SK-N-SH (cell line): ENCODE measurements around the gene TNFAIP3. TPM values are rescaled to one million over a fixed set of nuclear protein-coding genes. Genes with fewer than 3 reads are reported as not detected.

Experiments used
- CTCF ChIA-PET: fragments of 300-600, 350-600 bp; formaldehyde crosslinking; extraction: SDS; loops from one replicate; lab custom pipeline; 2021; lab: Yijun Ruan, JAX
- POLR2A ChIA-PET: fragments of 350-600 bp; sonication (Branson Sonifier 250); formaldehyde crosslinking; extraction: SDS; loops from one replicate; lab custom pipeline; 2020; ENCODE audit warnings: antibody characterized with exemption, inconsistent platforms; lab: Yijun Ruan, JAX
- DNase-seq: peaks from one replicate; pipeline ENCODE4 v3.0.0; 2012
- H2AFZ ChIP-seq: fragments of 200-600 bp; sonication (generic); 2 replicates; pipeline ENCODE4 v1.8.1; 2016; ENCODE audit warnings: antibody characterized with exemption, mild to moderate bottlenecking, low read depth
- H3F3A ChIP-seq: fragments of 200-600 bp; sonication (generic); replicated peaks from 2 replicates; pipeline ENCODE3; 2016; ENCODE audit warnings: antibody characterized with exemption, mild to moderate bottlenecking; ENCODE audit not compliant: insufficient read depth
- H3K27ac ChIP-seq, 2 experiments: fragments of 200-500 bp in 1 of 2; fragments of 200-600 bp in 1 of 2; sonication (Bioruptor generic) in 1 of 2; sonication (generic), shearing (Covaris generic) in 1 of 2; 2 replicates each; pipeline versions ENCODE4 v1.5.1 to v1.6.1; 2014 to 2016; ENCODE audit warnings: low read depth in 2 of 2, inconsistent platforms in 1 of 2, low read length in 1 of 2, mild to moderate bottlenecking in 1 of 2, mixed read lengths in 1 of 2
- H3K27me3 ChIP-seq: fragments of 200-600 bp; sonication (generic), shearing (Covaris generic); 2 replicates; pipeline ENCODE4 v1.6.1; 2016; ENCODE audit warnings: mixed run types; ENCODE audit not compliant: insufficient read depth
- H3K36me3 ChIP-seq, 2 experiments: fragments of 200-500 bp in 1 of 2; fragments of 200-600 bp in 1 of 2; sonication (Bioruptor generic) in 1 of 2; sonication (generic) in 1 of 2; replicated peaks in 1 of 2; 2 replicates each; pipeline versions ENCODE3 to v1.5.1; 2014 to 2016; ENCODE audit warnings: low read length in 1 of 2, mild to moderate bottlenecking in 1 of 2; ENCODE audit not compliant: insufficient read depth in 2 of 2, control insufficient read depth in 1 of 2
- H3K4me1 ChIP-seq, 2 experiments: fragments of 200-500 bp in 1 of 2; fragments of 200-600 bp in 1 of 2; sonication (Bioruptor generic) in 1 of 2; sonication (generic), shearing (Covaris generic) in 1 of 2; 2 replicates each; pipeline versions ENCODE4 v1.5.1 to v1.6.1; 2014 to 2016; ENCODE audit warnings: low read depth in 1 of 2, low read length in 1 of 2, mixed run types in 1 of 2; ENCODE audit not compliant: insufficient read depth in 2 of 2, control insufficient read depth in 1 of 2
- H3K4me2 ChIP-seq: fragments of 200-600 bp; sonication (generic), shearing (Covaris generic); 2 replicates; pipeline ENCODE4 v1.6.1; 2017; ENCODE audit warnings: mixed run types
- H3K4me3 ChIP-seq, 2 experiments: fragments of 200-500 bp in 1 of 2; fragments of 200-600 bp in 1 of 2; sonication (Bioruptor generic) in 1 of 2; sonication (generic), shearing (Covaris generic) in 1 of 2; 2 replicates each; pipeline versions ENCODE4 v1.5.1 to v1.8.1; 2014 to 2016; ENCODE audit warnings: low read depth in 2 of 2, inconsistent platforms in 1 of 2, low read length in 1 of 2, mild to moderate bottlenecking in 1 of 2, mixed read lengths in 1 of 2, moderate library complexity in 1 of 2
- H3K79me2 ChIP-seq: fragments of 200-600 bp; sonication (generic); 2 replicates; pipeline ENCODE4 v1.8.1; 2017; ENCODE audit warnings: mild to moderate bottlenecking; ENCODE audit not compliant: insufficient read depth
- H3K9ac ChIP-seq: fragments of 200-600 bp; sonication (generic); 2 replicates; pipeline ENCODE4 v1.6.1; 2017; ENCODE audit warnings: mixed run types
- H3K9me2 ChIP-seq: fragments of 200-600 bp; sonication (generic); 2 replicates; pipeline ENCODE4 v1.6.1; 2017; ENCODE audit warnings: mixed run types
- H3K9me3 ChIP-seq: fragments of 200-600 bp; sonication (generic); 2 replicates; pipeline ENCODE4 v1.6.1; 2017; ENCODE audit warnings: mixed run types, mild to moderate bottlenecking, moderate library complexity
- H4K20me1 ChIP-seq: fragments of 200-600 bp; sonication (generic); 2 replicates; pipeline ENCODE4 v1.6.1; 2017; ENCODE audit warnings: mild to moderate bottlenecking, mixed run types; ENCODE audit not compliant: insufficient read depth
- EP300 ChIP-seq, 2 experiments: IDR thresholded peaks; 2 replicates each; pipeline versions ENCODE4 v1.4.0 to v1.6.1; 2012; ENCODE audit warnings: borderline replicate concordance in 1 of 2, low read depth in 1 of 2, low read length in 1 of 2
- FOSL2 ChIP-seq: IDR thresholded peaks from 2 replicates; pipeline ENCODE4 v1.4.0; 2012; ENCODE audit warnings: low read depth, mild to moderate bottlenecking, moderate library complexity, borderline replicate concordance
- FOXM1 ChIP-seq: IDR thresholded peaks from 2 replicates; pipeline ENCODE4 v1.4.0; 2012; ENCODE audit warnings: low read depth, mild to moderate bottlenecking
- GATA2 ChIP-seq: sonication (generic); formaldehyde crosslinking; IDR thresholded peaks from 2 replicates; pipeline ENCODE4 v1.5.0; 2020; ENCODE audit warnings: mild to moderate bottlenecking, missing genetic modification reagents
- JUND ChIP-seq: IDR thresholded peaks from 2 replicates; pipeline ENCODE4 v1.4.0; 2012
- MEF2A ChIP-seq: IDR thresholded peaks from 2 replicates; pipeline ENCODE4 v1.4.0; 2012; ENCODE audit warnings: low read depth, borderline replicate concordance
- NRF1 ChIP-seq: IDR thresholded peaks from 2 replicates; pipeline ENCODE4 v1.6.1; 2012; ENCODE audit warnings: low read depth, mild to moderate bottlenecking, low read length
- POLR2AphosphoS5 ChIP-seq: IDR thresholded peaks from 2 replicates; pipeline ENCODE4 v1.6.1; 2012; ENCODE audit warnings: low read depth, low read length
- RCOR1 ChIP-seq: fragments of 150-350 bp; IDR thresholded peaks from 2 replicates; pipeline ENCODE4 v1.6.1; 2017; ENCODE audit warnings: antibody characterized with exemption, low read length
- REST ChIP-seq: IDR thresholded peaks from 2 replicates; pipeline ENCODE4 v1.6.1; 2012; ENCODE audit warnings: mild to moderate bottlenecking, low read depth, low read length, moderate library complexity
- RXRA ChIP-seq: IDR thresholded peaks from 2 replicates; pipeline ENCODE4 v1.4.0; 2012; ENCODE audit warnings: low read depth, mild to moderate bottlenecking, borderline replicate concordance
- SIN3A ChIP-seq: IDR thresholded peaks from 2 replicates; pipeline ENCODE4 v1.6.1; 2012; ENCODE audit warnings: low read depth, mild to moderate bottlenecking, low read length, moderate library complexity, borderline replicate concordance
- SMC3 ChIP-seq: IDR thresholded peaks from 2 replicates; pipeline ENCODE4 v1.6.1; 2012; ENCODE audit warnings: low read depth, low read length, improper control_type of control experiment
- TCF12 ChIP-seq: IDR thresholded peaks from 2 replicates; pipeline ENCODE4 v1.4.0; 2012
- TEAD4 ChIP-seq: IDR thresholded peaks from 2 replicates; pipeline ENCODE4 v1.4.0; 2012; ENCODE audit warnings: mild to moderate bottlenecking, borderline replicate concordance; ENCODE audit not compliant: insufficient read depth
- USF1 ChIP-seq: IDR thresholded peaks from 2 replicates; pipeline ENCODE4 v1.4.0; 2012; ENCODE audit warnings: low read depth, borderline replicate concordance
- USF2 ChIP-seq: fragments of 150-350 bp; IDR thresholded peaks from 2 replicates; pipeline ENCODE4 v1.6.1; 2017; ENCODE audit warnings: antibody characterized with exemption, low read length, low read depth, borderline replicate concordance
- ZBTB33 ChIP-seq: IDR thresholded peaks from 2 replicates; pipeline ENCODE4 v1.4.0; 2012; ENCODE audit warnings: low read depth, borderline replicate concordance
- WGBS: methylation state at CpG from one replicate; pipeline ENCODE4 v1.1.6; 2017; ENCODE audit warnings: low lambda C conversion rate; 5-methylcytosine and 5-hydroxymethylcytosine counted together
- polyA plus RNA-seq, 3 experiments: library from polyadenylated mRNA; depleted of rRNA; stranded (reverse); fragments of >200 nt; gene quantifications; 2 replicates each; pipeline ENCODE4 v1.2.3, GENCODE V29; 2012

TNFAIP3 gene
- polyA plus RNA-seq, 1 of the 3 experiments (the other 2 are of a cell fraction), result 1.0 TPM

- CTCF ChIA-PET, result interaction anchor here (0.8 to 0.9 kb wide), 2 partner anchors 7 to 151 kb away, joined by 3 read pairs; no protein-coding TSS in a partner anchor
- no peaks in the 10 kb centered on the region for H3F3A ChIP-seq
Measured at GRCh38 chr6:137859025-137859424, 8.0 kb upstream of the TNFAIP3 start.

More at GRCh38 chr6:137859025-137859424, 8.0 kb upstream of the TNFAIP3 start:
- WGBS, result 40% methylated on average over 3 of the region's 3 CpGs
- POLR2A ChIA-PET, result no interaction called here
- DNase-seq, result no peak
- H3K4me3 ChIP-seq, result no peak overlapping the region
- H3K36me3 ChIP-seq, result no peaks in the 10 kb centered on the region
- no peak overlapping the region for H3K27ac ChIP-seq
- TF ChIP-seq REST (no peak), USF1 (no peak), TCF12 (no peak), FOXM1 (no peak), GATA2 (CRISPR knock-in tag) (no peak), RXRA (no peak), MEF2A (no peak), ZBTB33 (no peak), RCOR1 (no peak), TEAD4 (no peak), EP300 (IDR thresholded peaks at IDR 0.05; ENCODE audit: borderline replicate concordance in 1 of 2, low read depth in 1 of 2, low read length in 1 of 2) (no peak), NRF1 (no peak), JUND (no peak), FOSL2 (no peak), SMC3 (no peak), POLR2AphosphoS5 (no peak), USF2 (no peak), SIN3A (no peak)
- TF ChIP-seq, all 33 proteins: peak for 0
- Histone ChIP-seq H3K9me2 (no peaks in the 10 kb centered on the region), H3K4me1 (no peaks in the 10 kb centered on the region), H3K4me2 (no peak overlapping the region), H3K79me2 (no peaks in the 10 kb centered on the region), H3K9me3 (no peaks in the 10 kb centered on the region), H2AFZ (no peak overlapping the region), H3K27me3 (peaks cover 12% of the 10 kb centered on the region; the same call in 1 of the 2 replicates), H3K9ac (no peak overlapping the region), H4K20me1 (no peaks in the 10 kb centered on the region)
